HepG2 (cell line): ENCODE data around the gene VPS25. TPM values are rescaled to one million over a fixed set of nuclear protein-coding genes. Genes with fewer than 3 reads are reported as not detected.
A peak's percentile ranks its signal among the peaks of the same experiment; 100 is the strongest.

ENCODE experiments used
- ASH2L ChIP-seq: fragments of 300-600, 200-600 bp; sonication (generic); IDR thresholded peaks from 2 replicates; pipeline ENCODE4 v1.7.0; 2017; ENCODE audit warnings: low read depth, mild to moderate bottlenecking, moderate library complexity, mixed read lengths, low read length; ENCODE audit not compliant: insufficient read length
- BRF2 ChIP-seq: sonication (generic); formaldehyde crosslinking; IDR thresholded peaks from 2 replicates; pipeline ENCODE4 v1.8.1; 2022; ENCODE audit warnings: mild to moderate bottlenecking, missing genetic modification reagents
- CBX2 ChIP-seq, 2 experiments: fragments of 200-600 bp in 1 of 2; sonication (generic); formaldehyde crosslinking in 1 of 2; IDR thresholded peaks; 2 replicates each; pipeline versions ENCODE4 v1.7.0 to v1.8.1; 2018 to 2022; ENCODE audit warnings: low read depth in 2 of 2, low read length in 1 of 2, mild to moderate bottlenecking in 1 of 2, missing genetic modification reagents in 1 of 2
- CREM ChIP-seq, 2 experiments: sonication (generic) in 1 of 2; formaldehyde crosslinking in 1 of 2; IDR thresholded peaks; 2 replicates each; pipeline versions ENCODE4 v1.4.0 to v1.6.1; 2016 to 2020; ENCODE audit warnings: antibody characterized with exemption in 1 of 2, mild to moderate bottlenecking in 1 of 2, missing genetic modification reagents in 1 of 2
- EEA1 ChIP-seq: sonication (generic); formaldehyde crosslinking; IDR thresholded peaks from 2 replicates; pipeline ENCODE4 v1.5.1; 2020; ENCODE audit warnings: mild to moderate bottlenecking, missing genetic modification reagents, borderline replicate concordance
- GPN1 ChIP-seq: sonication (generic); formaldehyde crosslinking; IDR thresholded peaks from 2 replicates; pipeline ENCODE4 v1.5.1; 2020; ENCODE audit warnings: missing genetic modification reagents, borderline replicate concordance
- HES4 ChIP-seq: sonication (generic); formaldehyde crosslinking; IDR thresholded peaks from 2 replicates; pipeline ENCODE4 v1.9.0; 2021; ENCODE audit warnings: mild to moderate bottlenecking, missing genetic modification reagents, borderline replicate concordance
- HOXA3 ChIP-seq: sonication (generic); formaldehyde crosslinking; IDR thresholded peaks from 2 replicates; pipeline ENCODE4 v1.5.0; 2020; ENCODE audit warnings: missing genetic modification reagents
- KAT7 ChIP-seq: IDR thresholded peaks from 2 replicates; pipeline ENCODE4 v1.6.1; 2018; ENCODE audit warnings: borderline replicate concordance, missing compliant biosample characterization
- KDM5B ChIP-seq: sonication (generic); formaldehyde crosslinking; IDR thresholded peaks from 2 replicates; pipeline ENCODE4 v1.4.0; 2020; ENCODE audit warnings: missing genetic modification reagents, mild to moderate bottlenecking, borderline replicate concordance
- MTF2 ChIP-seq: sonication (generic); formaldehyde crosslinking; IDR thresholded peaks from 2 replicates; pipeline ENCODE4 v1.5.0; 2020; ENCODE audit warnings: missing genetic modification reagents, borderline replicate concordance
- NFKBIZ ChIP-seq: IDR thresholded peaks from 2 replicates; pipeline ENCODE4 v1.6.1; 2018; ENCODE audit warnings: missing genetic modification reagents, missing compliant biosample characterization
- PBX3 ChIP-seq: sonication (generic); formaldehyde crosslinking; IDR thresholded peaks from 2 replicates; pipeline ENCODE4 v1.8.1; 2023; ENCODE audit warnings: missing genetic modification reagents, inconsistent platforms, borderline replicate concordance
- PCBP1 ChIP-seq: fragments of 200-400 bp; formaldehyde crosslinking; IDR thresholded peaks from 2 replicates; pipeline ENCODE4 v1.6.1; 2017; ENCODE audit warnings: mild to moderate bottlenecking, low read depth, low read length, borderline replicate concordance
- TFDP2 ChIP-seq: sonication (generic); formaldehyde crosslinking; IDR thresholded peaks from 2 replicates; pipeline ENCODE4 v1.4.0; 2020; ENCODE audit warnings: missing genetic modification reagents
- THRA ChIP-seq: sonication (generic); formaldehyde crosslinking; IDR thresholded peaks from 2 replicates; pipeline ENCODE4 v1.4.0; 2020; ENCODE audit warnings: missing genetic modification reagents, borderline replicate concordance
- XBP1 ChIP-seq: sonication (generic); formaldehyde crosslinking; IDR thresholded peaks from 2 replicates; pipeline ENCODE4 v1.5.0; 2020; ENCODE audit warnings: missing genetic modification reagents
- ZIK1 ChIP-seq: sonication (generic); formaldehyde crosslinking; IDR thresholded peaks from 2 replicates; pipeline ENCODE4 v1.5.0; 2020; ENCODE audit warnings: mild to moderate bottlenecking, low read depth, missing genetic modification reagents, borderline replicate concordance
- ZNF232 ChIP-seq: sonication (generic); formaldehyde crosslinking; IDR thresholded peaks from 2 replicates; pipeline ENCODE4 v1.4.0; 2020; ENCODE audit warnings: missing genetic modification reagents, borderline replicate concordance
- ZNF569 ChIP-seq: sonication (generic); formaldehyde crosslinking; IDR thresholded peaks from 2 replicates; pipeline ENCODE4 v1.5.0; 2020; ENCODE audit warnings: mild to moderate bottlenecking, missing genetic modification reagents, moderate library complexity, borderline replicate concordance
- polyA plus RNA-seq, 8 experiments: library from polyadenylated mRNA; depleted of rRNA in 3 of 8; stranded (reverse) in 7 of 8; unstranded in 1 of 8; fragments of >200 nt; fragmentation: Illumina TruSeq in 4 of 8; extraction: Trizol in 4 of 8; gene quantifications; 2 replicates each; pipeline versions ENCODE4 v1.2.1 to v1.2.3, GENCODE V29; 2011 to 2016; ENCODE audit warnings: low read depth in 4 of 8, missing spikeins in 1 of 8, mixed read lengths in 1 of 8; ENCODE audit not compliant: insufficient read depth in 1 of 8
- total RNA-seq, 5 experiments: library from RNA; depleted of rRNA; stranded (reverse); fragments of >200 nt; fragmentation: Illumina TruSeq; extraction: Trizol; gene quantifications; 2 replicates each; pipeline ENCODE4 v1.2.3, GENCODE V29; 2016; ENCODE audit warnings: low read depth in 1 of 5

The VPS25 gene
- total and polyA plus RNA-seq, 2 of the 13 experiments (the other 11 are each of a cell fraction or from before 2014, with no cell fraction given), result 161 to 249 TPM

- TF ChIP-seq EEA1 (CRISPR knock-in tag) (peak; percentile 80; the same call in 1 of the 2 replicates), NFKBIZ (CRISPR knock-in tag) (no peak), KAT7 (peak; percentile 61; the same call in 1 of the 2 replicates), XBP1 (no peak), THRA (CRISPR knock-in tag) (peak; percentile 26; the same call in 1 of the 2 replicates), ZNF232 (CRISPR knock-in tag) (no peak), CREM (IDR thresholded peaks at IDR 0.05) (no peak), CREM (CRISPR knock-in tag; IDR thresholded peaks at IDR 0.05) (no peak), GPN1 (CRISPR knock-in tag) (no peak), TFDP2 (no peak), CBX2 (IDR thresholded peaks at IDR 0.05; ENCODE audit: low read depth, low read length) (no peak), CBX2 (CRISPR knock-in tag; IDR thresholded peaks at IDR 0.05; ENCODE audit: low read depth) (no peak), ZNF569 (CRISPR knock-in tag) (no peak), BRF2 (CRISPR knock-in tag) (no peak), HOXA3 (CRISPR knock-in tag) (no peak; the same call in 1 of the 2 replicates), HES4 (CRISPR knock-in tag) (no peak; the same call in 1 of the 2 replicates), PCBP1 (no peak), ASH2L (no peak), MTF2 (peak; percentile 65; the same call in 1 of the 2 replicates), PBX3 (CRISPR knock-in tag) (no peak), ZIK1 (CRISPR knock-in tag) (no peak), KDM5B (CRISPR knock-in tag) (peak; percentile 46; the same call in 1 of the 2 replicates)
Observed at GRCh38 chr17:42780851-42781638, 7.8 kb downstream of the VPS25 start (continued).
